ENCODE data around the gene SYNDIG1. TPM values are rescaled to one million over a fixed set of nuclear protein-coding genes. Genes with fewer than 3 reads are reported as not detected.

The SYNDIG1 gene
- total and polyA plus RNA-seq, 2 of the 4 experiments (the other 2 are of a cell fraction) = not detected

DNA sequence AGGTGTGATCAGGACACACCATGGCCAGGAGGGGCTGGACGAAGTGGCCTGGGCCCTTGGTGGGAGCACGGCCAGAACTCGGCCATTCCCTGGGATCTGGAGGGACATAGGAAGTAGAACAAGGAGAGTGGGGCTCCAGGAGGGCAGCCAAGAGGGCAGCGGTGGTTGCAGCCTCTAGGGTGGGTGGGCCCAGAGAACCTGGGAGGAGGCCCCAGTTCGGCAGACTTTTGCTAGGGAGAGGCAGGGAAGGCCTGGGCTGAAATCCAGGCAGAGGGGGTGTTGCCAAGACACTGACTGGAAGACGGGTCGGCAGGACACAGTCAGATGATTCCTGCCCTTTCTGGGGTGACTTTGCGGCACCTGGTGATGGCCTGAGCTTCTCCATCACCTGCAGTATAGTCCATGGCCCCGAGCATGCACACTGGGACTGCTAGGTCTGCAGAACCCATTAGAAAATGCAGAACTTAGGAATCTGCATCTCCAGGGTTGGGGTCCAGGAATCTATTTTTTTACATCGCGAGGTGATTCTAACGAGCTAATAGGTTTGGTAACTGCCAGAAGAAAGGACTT lies 224.8 kb downstream of the SYNDIG1 start:
- Histone ChIP-seq H3K9me1 (ENCODE audit: insufficient read depth, low read length) (no peaks in the 10 kb centered on the region), H4K20me1 (ENCODE audit: insufficient read depth, low read length) (no peaks in the 10 kb centered on the region), H3K79me1 (ENCODE audit: low read depth in 1 of 2, low read length in 2 of 2) (no peaks in the 10 kb centered on the region), H3K27me3 (ENCODE audit: control insufficient read depth, insufficient read depth, low read length) (peaks cover 42% of the 10 kb centered on the region), H3K4ac (ENCODE audit: low read depth, low read length) (no peak overlapping the region), H3K14ac (replicated peaks; ENCODE audit: low read depth, low read length) (no peak overlapping the region), H4K5ac (ENCODE audit: low read depth, low read length) (no peak overlapping the region), H3K56ac (ENCODE audit: extremely low read depth, insufficient read depth, low read length) (no peak overlapping the region), H2BK120ac (ENCODE audit: low read depth, low read length) (no peak overlapping the region), H3K4me1 (ENCODE audit: control insufficient read depth, insufficient read depth, low read length) (no peaks in the 10 kb centered on the region), H3K9ac (ENCODE audit: low read depth, low read length) (no peak overlapping the region), H2AFZ (replicated peaks; ENCODE audit: low read length, poor library complexity) (peak overlapping the region; percentile 33), H3K4me3 (ENCODE audit: insufficient read depth, low read depth, low read length) (no peak overlapping the region), H2AK9ac (replicated peaks; ENCODE audit: low read depth, low read length, poor library complexity) (no peak overlapping the region), H3K18ac (ENCODE audit: low read depth, low read length) (no peak overlapping the region), H2BK15ac (ENCODE audit: low read depth, low read length) (no peak overlapping the region), H3K4me2 (ENCODE audit: low read depth, low read length) (no peak overlapping the region), H3K9me3 (ENCODE audit: control insufficient read depth, insufficient read depth, low read length) (no peaks in the 10 kb centered on the region), H4K91ac (ENCODE audit: insufficient read depth, low read depth, low read length) (no peak overlapping the region), H2BK20ac (ENCODE audit: low read depth, low read length) (no peak overlapping the region), H2BK5ac (ENCODE audit: low read depth, low read length, poor library complexity, severe bottlenecking) (no peak overlapping the region), H3K36me3 (ENCODE audit: control insufficient read depth, insufficient read depth, low read length) (no peaks in the 10 kb centered on the region), H4K8ac (ENCODE audit: low read depth in 2 of 2, low read length in 2 of 2) (no peak overlapping the region), H2AK5ac (ENCODE audit: low read depth, low read length) (no peak overlapping the region), H3K27ac (ENCODE audit: insufficient read depth, low read length) (no peak overlapping the region), H3K23ac (ENCODE audit: low read depth, low read length) (no peak overlapping the region)
- TF ChIP-seq NFE2L2 (IDR thresholded peaks at IDR 0.05; ENCODE audit: low read depth, low read length) = no peak
- TF ChIP-seq FOS (IDR thresholded peaks at IDR 0.05; ENCODE audit: low read depth, low read length) = no peak
- TF ChIP-seq, protein P1, sequence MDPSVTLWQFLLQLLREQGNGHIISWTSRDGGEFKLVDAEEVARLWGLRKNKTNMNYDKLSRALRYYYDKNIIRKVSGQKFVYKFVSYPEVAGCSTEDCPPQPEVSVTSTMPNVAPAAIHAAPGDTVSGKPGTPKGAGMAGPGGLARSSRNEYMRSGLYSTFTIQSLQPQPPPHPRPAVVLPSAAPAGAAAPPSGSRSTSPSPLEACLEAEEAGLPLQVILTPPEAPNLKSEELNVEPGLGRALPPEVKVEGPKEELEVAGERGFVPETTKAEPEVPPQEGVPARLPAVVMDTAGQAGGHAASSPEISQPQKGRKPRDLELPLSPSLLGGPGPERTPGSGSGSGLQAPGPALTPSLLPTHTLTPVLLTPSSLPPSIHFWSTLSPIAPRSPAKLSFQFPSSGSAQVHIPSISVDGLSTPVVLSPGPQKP (IDR thresholded peaks at IDR 0.05; ENCODE audit: borderline replicate concordance, low read depth, low read length) = no peak
- TF ChIP-seq MXI1 (IDR thresholded peaks at IDR 0.05; ENCODE audit: borderline replicate concordance, low read depth, low read length) = no peak
- TF ChIP-seq CHD1 (IDR thresholded peaks at IDR 0.05; ENCODE audit: low read depth, low read length) = no peak
- TF ChIP-seq MAZ (IDR thresholded peaks at IDR 0.05; ENCODE audit: borderline replicate concordance, low read depth, low read length) = no peak
- no peak for TF ChIP-seq RAD21 (IDR thresholded peaks at IDR 0.05; ENCODE audit: low read length)
- no peak for TF ChIP-seq SMC3 (IDR thresholded peaks at IDR 0.05; ENCODE audit: low read depth, low read length)
- TF ChIP-seq, protein P2, sequence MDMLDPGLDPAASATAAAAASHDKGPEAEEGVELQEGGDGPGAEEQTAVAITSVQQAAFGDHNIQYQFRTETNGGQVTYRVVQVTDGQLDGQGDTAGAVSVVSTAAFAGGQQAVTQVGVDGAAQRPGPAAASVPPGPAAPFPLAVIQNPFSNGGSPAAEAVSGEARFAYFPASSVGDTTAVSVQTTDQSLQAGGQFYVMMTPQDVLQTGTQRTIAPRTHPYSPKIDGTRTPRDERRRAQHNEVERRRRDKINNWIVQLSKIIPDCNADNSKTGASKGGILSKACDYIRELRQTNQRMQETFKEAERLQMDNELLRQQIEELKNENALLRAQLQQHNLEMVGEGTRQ (IDR thresholded peaks at IDR 0.05; ENCODE audit: low read depth, low read length) = no peak
- no peak for TF ChIP-seq CEBPB (IDR thresholded peaks at IDR 0.05; ENCODE audit: low read depth, low read length)
- TF ChIP-seq POLR2A (IDR thresholded peaks at IDR 0.05; ENCODE audit: low read depth, low read length) = no peak
- TF ChIP-seq, protein P3, sequence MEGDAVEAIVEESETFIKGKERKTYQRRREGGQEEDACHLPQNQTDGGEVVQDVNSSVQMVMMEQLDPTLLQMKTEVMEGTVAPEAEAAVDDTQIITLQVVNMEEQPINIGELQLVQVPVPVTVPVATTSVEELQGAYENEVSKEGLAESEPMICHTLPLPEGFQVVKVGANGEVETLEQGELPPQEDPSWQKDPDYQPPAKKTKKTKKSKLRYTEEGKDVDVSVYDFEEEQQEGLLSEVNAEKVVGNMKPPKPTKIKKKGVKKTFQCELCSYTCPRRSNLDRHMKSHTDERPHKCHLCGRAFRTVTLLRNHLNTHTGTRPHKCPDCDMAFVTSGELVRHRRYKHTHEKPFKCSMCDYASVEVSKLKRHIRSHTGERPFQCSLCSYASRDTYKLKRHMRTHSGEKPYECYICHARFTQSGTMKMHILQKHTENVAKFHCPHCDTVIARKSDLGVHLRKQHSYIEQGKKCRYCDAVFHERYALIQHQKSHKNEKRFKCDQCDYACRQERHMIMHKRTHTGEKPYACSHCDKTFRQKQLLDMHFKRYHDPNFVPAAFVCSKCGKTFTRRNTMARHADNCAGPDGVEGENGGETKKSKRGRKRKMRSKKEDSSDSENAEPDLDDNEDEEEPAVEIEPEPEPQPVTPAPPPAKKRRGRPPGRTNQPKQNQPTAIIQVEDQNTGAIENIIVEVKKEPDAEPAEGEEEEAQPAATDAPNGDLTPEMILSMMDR (conservative IDR thresholded peaks at IDR 0.05; ENCODE audit: low read depth, low read length) = no peak
- BruUV-seq (replicated peaks) = no TSS peak
- in situ Hi-C loops (cut with MboI; ENCODE audit: low sequenced_read_pairs) (no loop called here), intact Hi-C loops (cut with micrococcal nuclease) (no loop called here), dilution Hi-C loops (cut with HindIII; ENCODE audit: low sequenced_read_pairs, unreplicated experiment) (no loop called here)
- ChIA-PET CTCF (no interaction called here), POLR2A (ENCODE audit: unreplicated experiment) (no interaction called here)
- ATAC-seq (ENCODE audit: low read depth) = no peak
- 38% methylated on average over 4 of the region's 12 CpGs; no CpG with 5 or more reads in 1 of the 2 experiments for WGBS, 2 experiments (ENCODE audit: extremely low coverage in 2 of 2, insufficient read length in 1 of 2)
- no peak for DNase-seq

All from IMR-90 (cell line).